Measurements from ENCODE around the gene COX7A2. TPM values are rescaled to one million over a fixed set of nuclear protein-coding genes. Genes with fewer than 3 reads are reported as not detected.
A peak's percentile ranks its signal among the peaks of the same experiment; 100 is the strongest.

COX7A2 gene
- total RNA-seq, 2 experiments from 2014 or later, result 481 to 485 TPM

DNA sequence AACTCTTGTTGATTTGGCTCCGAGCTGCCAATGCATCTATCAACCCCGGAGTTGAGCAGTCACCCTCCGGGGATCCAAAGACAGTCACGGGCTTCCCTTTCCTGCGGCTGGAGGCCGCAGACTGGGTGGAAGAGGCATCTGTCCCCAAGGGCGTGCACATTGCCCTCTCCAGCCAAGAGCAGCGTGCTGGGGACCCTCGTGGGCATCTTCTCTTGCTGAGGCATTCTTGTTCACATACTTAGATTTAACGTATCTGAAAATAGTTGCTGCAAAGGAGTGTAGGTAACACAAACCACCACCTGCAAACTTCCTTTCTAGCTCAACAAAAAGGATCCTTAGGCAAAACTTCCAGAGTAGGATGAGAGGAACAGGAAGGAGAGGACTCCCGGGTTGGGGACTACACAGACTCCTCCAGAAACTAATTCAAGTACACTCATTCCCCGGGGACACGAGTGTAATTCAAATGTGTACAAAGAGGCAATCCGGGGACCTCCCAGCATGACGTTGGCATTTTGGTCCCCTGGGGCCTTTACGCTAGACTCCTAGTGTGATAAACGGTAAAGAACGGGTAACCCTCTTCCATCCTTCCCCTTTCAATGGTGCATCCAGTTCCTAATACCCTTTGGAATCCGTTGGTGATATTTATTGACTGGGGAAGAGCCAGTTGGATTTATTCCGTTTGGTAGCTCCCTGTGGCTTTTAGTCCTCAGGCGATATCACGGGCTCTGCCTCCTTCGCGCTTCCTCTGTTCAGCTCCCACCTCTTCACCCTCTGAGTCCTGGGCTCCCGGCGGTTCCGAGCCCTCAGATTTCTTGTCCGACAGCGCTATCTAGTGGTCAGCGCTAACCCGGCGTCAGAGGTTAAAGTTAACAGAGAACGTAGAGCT is 35.1 kb downstream of the COX7A2 start:
- peak; percentile 87 for DNase-seq
- Mint-ChIP-seq H3K4me3 (peak overlapping the region; percentile 26), H3K36me3 (ENCODE audit: low read depth) (no peaks in the 10 kb centered on the region), H3K4me1 (ENCODE audit: low read depth) (peaks cover 45% of the 10 kb centered on the region), H3K27ac (no peak overlapping the region), H3K27me3 (peaks cover 71% of the 10 kb centered on the region), H3K9me3 (no peaks in the 10 kb centered on the region)
- intact Hi-C loops (cut with micrococcal nuclease), result loop anchor here (1.0 to 10.0 kb wide), 5 partner anchors 124 to 1469 kb away; no protein-coding TSS in a partner anchor
- ChIA-PET CTCF (interaction anchor here (0.6 to 5.5 kb wide), 64 partner anchors 7 to 1532 kb away, joined by 3 to 69 read pairs (median 4); partner anchors contain the start of gene COX7A2), POLR2A (interaction anchor here (1.2 kb wide), 1 partner anchor 9 kb away, joined by 4 read pairs; no protein-coding TSS in a partner anchor)
- TF ChIP-seq, protein P1, sequence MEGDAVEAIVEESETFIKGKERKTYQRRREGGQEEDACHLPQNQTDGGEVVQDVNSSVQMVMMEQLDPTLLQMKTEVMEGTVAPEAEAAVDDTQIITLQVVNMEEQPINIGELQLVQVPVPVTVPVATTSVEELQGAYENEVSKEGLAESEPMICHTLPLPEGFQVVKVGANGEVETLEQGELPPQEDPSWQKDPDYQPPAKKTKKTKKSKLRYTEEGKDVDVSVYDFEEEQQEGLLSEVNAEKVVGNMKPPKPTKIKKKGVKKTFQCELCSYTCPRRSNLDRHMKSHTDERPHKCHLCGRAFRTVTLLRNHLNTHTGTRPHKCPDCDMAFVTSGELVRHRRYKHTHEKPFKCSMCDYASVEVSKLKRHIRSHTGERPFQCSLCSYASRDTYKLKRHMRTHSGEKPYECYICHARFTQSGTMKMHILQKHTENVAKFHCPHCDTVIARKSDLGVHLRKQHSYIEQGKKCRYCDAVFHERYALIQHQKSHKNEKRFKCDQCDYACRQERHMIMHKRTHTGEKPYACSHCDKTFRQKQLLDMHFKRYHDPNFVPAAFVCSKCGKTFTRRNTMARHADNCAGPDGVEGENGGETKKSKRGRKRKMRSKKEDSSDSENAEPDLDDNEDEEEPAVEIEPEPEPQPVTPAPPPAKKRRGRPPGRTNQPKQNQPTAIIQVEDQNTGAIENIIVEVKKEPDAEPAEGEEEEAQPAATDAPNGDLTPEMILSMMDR (IDR thresholded peaks at IDR 0.05), result peak; percentile 90
- peak; percentile 85 for ATAC-seq

DNA sequence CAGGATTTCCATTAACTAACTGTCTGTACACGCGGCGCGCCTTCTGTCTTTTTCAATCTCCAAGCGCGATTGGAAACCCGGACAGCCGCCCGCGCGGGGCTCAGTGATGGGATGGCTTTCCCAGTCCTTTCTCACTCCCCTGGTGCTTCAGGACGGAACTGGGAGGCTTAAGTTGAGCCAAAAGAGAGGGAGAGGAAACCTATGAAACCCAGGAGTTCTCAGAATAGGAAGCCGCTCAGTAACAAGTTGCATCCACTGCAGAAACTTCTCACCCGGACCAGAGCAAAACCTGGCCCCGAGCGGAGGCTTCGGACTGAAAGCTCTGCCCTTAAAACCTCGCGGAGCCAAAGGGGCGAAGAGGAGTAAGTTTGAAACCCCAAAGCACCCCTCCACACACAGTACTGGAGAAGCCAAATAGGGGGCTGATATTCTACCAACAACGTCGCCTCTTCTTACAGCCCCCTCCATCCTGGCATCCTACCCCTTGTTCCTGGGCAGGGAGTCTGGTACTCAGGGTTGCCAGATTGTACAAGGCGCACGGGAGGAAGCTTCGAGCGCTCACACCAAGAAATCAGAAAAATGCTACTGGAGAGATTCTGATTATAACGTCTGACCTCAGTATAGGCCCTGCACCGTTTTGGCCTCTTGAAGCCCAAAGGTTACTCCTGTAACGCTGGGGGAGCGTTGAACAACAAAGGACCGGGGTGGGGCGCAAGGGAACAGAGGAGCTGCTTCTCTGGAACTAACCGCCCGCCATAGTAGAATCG is 36.8 kb downstream of the COX7A2 start:
- ChIA-PET POLR2A (no interaction called here), CTCF (interaction anchor here (0.8 to 5.9 kb wide), 6 partner anchors 9 to 1468 kb away, joined by 3 to 40 read pairs (median 18); no protein-coding TSS in a partner anchor)
- DNase-seq (no peak), ATAC-seq (no peak)
- Mint-ChIP-seq H3K36me3 (ENCODE audit: low read depth) (no peaks in the 10 kb centered on the region), H3K27me3 (peaks cover 82% of the 10 kb centered on the region), H3K4me1 (ENCODE audit: low read depth) (peaks cover 51% of the 10 kb centered on the region), H3K27ac (no peak overlapping the region), H3K4me3 (no peak overlapping the region), H3K9me3 (no peaks in the 10 kb centered on the region)
- intact Hi-C loops (cut with micrococcal nuclease), result loop anchor here (5.0 to 10.0 kb wide), 4 partner anchors 122 to 1349 kb away; no protein-coding TSS in a partner anchor
- TF ChIP-seq, protein P1 (IDR thresholded peaks at IDR 0.05), result no peak

DNA sequence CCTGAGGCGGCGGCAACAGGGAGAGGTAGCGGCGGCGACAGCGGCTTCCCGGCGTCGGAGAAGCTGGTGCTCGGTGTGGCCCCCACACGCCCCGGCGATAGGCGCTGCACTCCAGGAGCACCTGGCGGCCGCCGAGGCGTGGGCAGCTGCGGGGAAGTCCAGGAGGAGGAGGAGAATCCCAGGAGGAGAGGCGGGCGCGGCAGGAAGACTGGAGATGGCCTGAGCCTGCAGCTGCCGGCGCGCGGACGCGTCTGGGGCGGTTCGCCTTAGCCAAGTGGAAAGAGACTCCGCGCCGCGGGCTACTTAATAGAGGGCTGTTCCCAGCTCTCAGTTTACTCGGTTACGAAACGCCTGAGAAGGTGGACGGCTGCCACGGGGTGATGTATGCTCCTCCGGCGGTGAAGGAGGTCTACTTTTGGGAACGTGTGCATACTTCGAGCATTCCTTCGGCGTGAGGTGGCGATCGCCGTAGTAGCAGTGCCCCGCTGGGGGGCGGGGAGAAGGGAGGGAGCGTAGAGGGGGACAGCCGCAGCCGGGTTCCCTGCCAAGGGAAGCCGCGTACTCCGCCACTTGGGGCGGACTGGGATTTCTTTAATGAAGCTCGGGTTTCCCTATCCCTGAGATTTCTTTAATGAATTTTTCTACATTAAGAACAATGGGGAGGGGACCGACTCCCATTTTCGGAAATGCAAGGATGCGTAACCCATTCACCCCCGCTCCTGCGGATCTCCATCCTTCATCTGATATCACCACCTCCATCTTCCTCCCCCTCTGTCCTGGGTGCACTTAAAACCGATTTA is 37.6 kb downstream of the COX7A2 start, which contains the start of gene COL12A1:
TSS of gene COL12A1 (minus strand) at position 278 of the 800 bp plus-strand sequence. CDS start 3,261 bp downstream, outside the sequence.
- Mint-ChIP-seq H3K27me3 (peaks cover 83% of the 10 kb centered on the region), H3K9me3 (no peaks in the 10 kb centered on the region), H3K4me3 (peak within 1 kb of the TSS; percentile 36), H3K36me3 (ENCODE audit: low read depth) (no peaks in the 10 kb centered on the region), H3K4me1 (ENCODE audit: low read depth) (peaks cover 51% of the 10 kb centered on the region), H3K27ac (no peak within 1 kb of the TSS)
- TF ChIP-seq, protein P1 (IDR thresholded peaks at IDR 0.05), result no peak
- ATAC-seq (no peak), DNase-seq (peak; percentile 27)
- ChIA-PET POLR2A (interaction anchor here (1.3 kb wide), 1 partner anchor 11 kb away, joined by 4 read pairs; no protein-coding TSS in a partner anchor), CTCF (interaction anchor here (1.4 to 5.9 kb wide), 3 partner anchors 1115 to 1473 kb away, joined by 4 to 37 read pairs (median 5); no protein-coding TSS in a partner anchor)
- intact Hi-C loops (cut with micrococcal nuclease), result loop anchor here (5.0 to 10.0 kb wide), 4 partner anchors 121 to 1349 kb away; no protein-coding TSS in a partner anchor

DNA sequence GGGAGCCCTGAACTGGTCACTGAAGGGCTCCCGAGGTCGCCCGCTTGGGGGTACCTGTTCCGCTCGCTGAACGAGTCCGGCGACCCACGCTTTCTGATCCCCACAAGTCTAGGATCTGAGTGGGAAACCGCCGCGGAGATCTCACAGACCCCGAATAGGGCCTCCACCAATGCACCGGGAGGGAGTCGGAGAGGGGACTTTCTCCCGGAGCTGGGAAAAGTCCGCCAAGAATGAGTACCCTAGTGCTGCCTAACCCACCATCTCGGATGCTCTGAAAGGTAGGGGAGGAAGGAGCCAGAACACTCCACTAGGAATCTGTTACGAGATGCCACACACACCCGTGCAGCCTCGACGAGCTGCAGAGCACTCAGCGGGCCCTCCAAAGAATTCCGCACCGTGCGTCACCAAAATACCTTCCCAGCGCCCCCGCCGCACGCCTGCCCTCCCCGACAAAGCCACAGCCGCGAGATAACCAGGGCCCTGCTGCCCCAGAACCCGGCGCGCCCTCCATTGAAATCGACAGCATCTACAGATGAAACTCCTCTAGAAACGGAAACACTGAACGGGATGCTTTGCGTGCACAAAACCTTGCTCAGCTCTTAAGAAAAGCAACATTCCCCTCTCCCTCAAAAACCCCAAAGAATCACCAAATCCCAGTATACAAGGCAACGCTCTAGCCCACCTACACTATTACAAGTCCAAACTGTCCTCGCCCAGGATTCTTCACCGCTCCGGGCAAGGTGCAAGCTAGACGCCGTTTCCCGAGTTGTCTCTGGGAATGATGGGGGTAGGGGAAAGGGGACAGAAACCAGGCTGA is 38.4 kb downstream of the COX7A2 start:
- TF ChIP-seq, protein P1 (IDR thresholded peaks at IDR 0.05), result no peak
- ATAC-seq (no peak), DNase-seq (peak; percentile 38)
- ChIA-PET POLR2A (interaction anchor here (1.3 kb wide), 1 partner anchor 12 kb away, joined by 4 read pairs; no protein-coding TSS in a partner anchor), CTCF (interaction anchor here (1.1 to 5.9 kb wide), 4 partner anchors 1114 to 1472 kb away, joined by 3 to 37 read pairs (median 4); no protein-coding TSS in a partner anchor)
- no peaks in the 10 kb centered on the region for H3K9me3 Mint-ChIP-seq
- peaks cover 83% of the 10 kb centered on the region for H3K27me3 Mint-ChIP-seq
- H3K27ac Mint-ChIP-seq, result no peak overlapping the region
- no peaks in the 10 kb centered on the region for H3K36me3 Mint-ChIP-seq (ENCODE audit: low read depth)
- H3K4me3 Mint-ChIP-seq, result peak overlapping the region; percentile 36
- H3K4me1 Mint-ChIP-seq (ENCODE audit: low read depth), result peaks cover 51% of the 10 kb centered on the region
- intact Hi-C loops (cut with micrococcal nuclease), result loop anchor here (5.0 to 10.0 kb wide), 4 partner anchors 120 to 1348 kb away; no protein-coding TSS in a partner anchor
